Measurements from ENCODE around the gene OR9A4.

The OR9A4 gene

GRCh38 chr7:141949021-141949420, 32.8 kb downstream of the OR9A4 start:
- no peak for DNase-seq (ENCODE audit: low spot score)

GRCh38 chr7:141949451-141949850, 33.3 kb downstream of the OR9A4 start:
- no peak for DNase-seq (ENCODE audit: low spot score)

GRCh38 chr7:141949911-141950310, 33.7 kb downstream of the OR9A4 start:
- no peak for DNase-seq (ENCODE audit: low spot score)

- no peak for DNase-seq (ENCODE audit: low spot score)
These were observed 34.6 kb downstream of the OR9A4 start for GRCh38 chr7:141950806-141951205.

- DNase-seq (ENCODE audit: low spot score) = no peak
These were observed 36.3 kb downstream of the OR9A4 start for GRCh38 chr7:141952461-141952860.

GRCh38 chr7:141954334-141954733, 38.1 kb downstream of the OR9A4 start:
- DNase-seq (ENCODE audit: low spot score) = no peak

GRCh38 chr7:141956084-141956483, 39.9 kb downstream of the OR9A4 start:
- no peak for DNase-seq (ENCODE audit: low spot score)

GRCh38 chr7:141960687-141961422, 44.7 kb downstream of the OR9A4 start:
- DNase-seq (ENCODE audit: low spot score) = no peak
